Activated CD8-positive, alpha-beta T cell treated with anti-CD3 and anti-CD28 coated beads for 36 hours (primary cell): Measurements from ENCODE around the gene UNC13B. TPM values are rescaled to one million over a fixed set of nuclear protein-coding genes. Genes with fewer than 3 reads are reported as not detected.
"Not testable (repeated sequence)": the region's sequence is repeated elsewhere in the genome, so short reads cannot be mapped to it uniquely, and the experiment has no call there.

ENCODE experiments used
- ATAC-seq: fragments of 200-7000 bp; cut with Tn5 transposase; one replicate; pipeline ENCODE4 v1.10.0; 2021; ENCODE audit warnings: mild to moderate bottlenecking, moderate library complexity
- CTCF ChIA-PET: fragments of 350-600 bp; sonication (Branson Sonifier 250); formaldehyde crosslinking; loops from one replicate; lab custom pipeline; 2021; ENCODE audit warnings: antibody characterized with exemption; lab: Charles Lee
- POLR2A ChIA-PET: fragments of 350-600 bp; sonication (Branson Sonifier 250); formaldehyde crosslinking; loops from one replicate; lab custom pipeline; 2021; ENCODE audit warnings: antibody characterized with exemption; lab: Charles Lee
- DNase-seq: peaks from one replicate; pipeline ENCODE4 v3.0.0-alpha.2; 2020
- H3K27ac Mint-ChIP-seq: one replicate; pipeline ENCODE4 v1.8.0; 2021; ENCODE audit warnings: mild to moderate bottlenecking, mixed read lengths
- H3K27me3 Mint-ChIP-seq: one replicate; pipeline ENCODE4 v1.8.0; 2021; ENCODE audit warnings: mixed read lengths
- H3K36me3 Mint-ChIP-seq: one replicate; pipeline ENCODE4 v1.8.0; 2021; ENCODE audit warnings: low read depth, mixed read lengths
- H3K4me1 Mint-ChIP-seq: one replicate; pipeline ENCODE4 v1.8.0; 2021; ENCODE audit warnings: low read depth, mixed read lengths
- H3K4me3 Mint-ChIP-seq: one replicate; pipeline ENCODE4 v1.8.0; 2021; ENCODE audit warnings: mild to moderate bottlenecking, moderate library complexity, mixed read lengths
- H3K9me3 Mint-ChIP-seq: one replicate; pipeline ENCODE4 v1.8.0; 2021; ENCODE audit warnings: mixed read lengths
- intact Hi-C: fragments of 100-400 bp; cut with micrococcal nuclease; formaldehyde crosslinking; loops from one replicate; pipeline ENCODE4 v1.10.0; 2022
- total RNA-seq, 2 experiments: library from RNA; stranded (reverse); gene quantifications; one replicate each; pipeline ENCODE4 v1.2.3, GENCODE V29; 2021
- TF ChIP-seq, protein P1 (sequence below): fragments of 200-600 bp; IDR thresholded peaks from one replicate; pipeline ENCODE4 v1.8.0; 2022; ENCODE audit warnings: antibody characterized with exemption, mild to moderate bottlenecking

The UNC13B gene
- total RNA-seq, 2 experiments from 2014 or later, result 1.3 to 1.9 TPM

DNA sequence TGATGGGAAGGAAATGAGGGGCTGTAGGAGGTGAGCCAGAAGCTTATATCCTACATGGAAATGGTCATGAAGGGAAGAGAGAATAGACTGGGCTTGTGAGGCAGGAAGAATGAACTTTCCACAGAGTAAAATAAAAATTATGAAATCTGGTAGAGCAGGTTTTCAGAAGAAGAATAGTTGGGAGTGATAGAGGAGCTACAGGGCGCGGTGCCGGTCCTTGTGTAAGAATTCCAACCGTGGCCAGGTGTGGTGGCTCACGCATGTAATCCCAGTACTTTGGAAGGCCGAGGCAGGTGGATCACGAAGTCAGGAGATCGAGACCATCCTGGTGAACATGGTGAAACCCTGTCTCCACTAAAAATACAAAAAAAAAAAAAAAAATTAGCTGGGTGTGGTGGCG lies 8.9 kb upstream of the UNC13B start:
- Mint-ChIP-seq H3K4me1 (no peaks in the 10 kb centered on the region), H3K36me3 (peaks cover 8% of the 10 kb centered on the region), H3K9me3 (peaks cover 18% of the 10 kb centered on the region), H3K4me3 (no peak overlapping the region), H3K27ac (no peak overlapping the region), H3K27me3 (no peaks in the 10 kb centered on the region)
- TF ChIP-seq, protein P1, sequence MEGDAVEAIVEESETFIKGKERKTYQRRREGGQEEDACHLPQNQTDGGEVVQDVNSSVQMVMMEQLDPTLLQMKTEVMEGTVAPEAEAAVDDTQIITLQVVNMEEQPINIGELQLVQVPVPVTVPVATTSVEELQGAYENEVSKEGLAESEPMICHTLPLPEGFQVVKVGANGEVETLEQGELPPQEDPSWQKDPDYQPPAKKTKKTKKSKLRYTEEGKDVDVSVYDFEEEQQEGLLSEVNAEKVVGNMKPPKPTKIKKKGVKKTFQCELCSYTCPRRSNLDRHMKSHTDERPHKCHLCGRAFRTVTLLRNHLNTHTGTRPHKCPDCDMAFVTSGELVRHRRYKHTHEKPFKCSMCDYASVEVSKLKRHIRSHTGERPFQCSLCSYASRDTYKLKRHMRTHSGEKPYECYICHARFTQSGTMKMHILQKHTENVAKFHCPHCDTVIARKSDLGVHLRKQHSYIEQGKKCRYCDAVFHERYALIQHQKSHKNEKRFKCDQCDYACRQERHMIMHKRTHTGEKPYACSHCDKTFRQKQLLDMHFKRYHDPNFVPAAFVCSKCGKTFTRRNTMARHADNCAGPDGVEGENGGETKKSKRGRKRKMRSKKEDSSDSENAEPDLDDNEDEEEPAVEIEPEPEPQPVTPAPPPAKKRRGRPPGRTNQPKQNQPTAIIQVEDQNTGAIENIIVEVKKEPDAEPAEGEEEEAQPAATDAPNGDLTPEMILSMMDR, result no peak
- intact Hi-C loops, result no loop called here
- ChIA-PET POLR2A (no interaction called here), CTCF (no interaction called here)
- ATAC-seq (no peak), DNase-seq (no peak)

DNA sequence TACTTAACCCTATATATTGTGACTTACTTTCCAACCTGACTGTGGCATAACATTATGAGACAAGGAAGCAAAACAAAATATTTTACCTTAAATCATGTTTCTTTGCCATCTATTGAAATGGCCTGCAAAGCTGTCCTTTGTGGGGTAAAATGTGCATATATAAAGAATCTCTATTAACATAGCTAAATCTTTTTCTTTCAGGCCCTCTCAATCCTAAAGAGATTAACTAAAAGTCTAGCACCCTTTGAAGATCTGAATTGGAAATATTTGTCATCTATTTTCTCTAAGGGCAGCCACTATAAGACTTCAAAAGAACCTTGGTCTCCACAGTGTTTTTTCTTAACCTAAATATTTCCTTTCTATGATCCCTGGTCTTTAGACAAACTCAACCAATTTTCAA lies 5.0 kb upstream of the UNC13B start:
- no peak overlapping the region for H3K27ac Mint-ChIP-seq
- TF ChIP-seq, protein P1, result no peak
- H3K4me1 Mint-ChIP-seq, result peaks cover 11% of the 10 kb centered on the region
- H3K27me3 Mint-ChIP-seq, result no peaks in the 10 kb centered on the region
- ChIA-PET CTCF (interaction anchor here (1.0 to 1.1 kb wide), 3 partner anchors 8 to 102 kb away, joined by 3 to 4 read pairs (median 3); no protein-coding TSS in a partner anchor), POLR2A (no interaction called here)
- no peaks in the 10 kb centered on the region for H3K9me3 Mint-ChIP-seq
- H3K36me3 Mint-ChIP-seq, result no peaks in the 10 kb centered on the region
- ATAC-seq, result no peak
- no peak overlapping the region for H3K4me3 Mint-ChIP-seq
- intact Hi-C loops, result no loop called here
- DNase-seq, result no peak

DNA sequence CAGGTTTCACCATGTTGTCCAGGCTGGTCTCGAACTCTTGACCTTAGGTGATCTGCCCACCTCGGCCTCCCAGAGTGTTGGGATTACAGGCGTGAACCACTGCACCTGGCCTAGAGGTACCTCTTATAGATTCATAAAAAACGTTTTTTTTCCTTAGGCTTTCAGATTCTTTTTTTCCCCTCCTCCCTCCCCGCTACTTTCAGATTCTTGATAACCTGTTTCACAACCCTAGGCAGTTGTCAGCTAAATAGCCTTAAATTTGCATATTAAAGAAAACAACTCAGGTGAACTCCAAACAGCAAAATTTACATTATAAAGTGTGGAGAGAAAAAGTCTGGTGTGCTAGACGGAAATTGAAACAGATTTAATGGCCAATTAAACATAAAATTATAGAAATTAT lies 4.0 kb upstream of the UNC13B start:
- peaks cover 17% of the 10 kb centered on the region for H3K4me1 Mint-ChIP-seq
- H3K27me3 Mint-ChIP-seq, ATAC-seq, H3K27ac Mint-ChIP-seq, CTCF ChIA-PET, DNase-seq, H3K9me3 Mint-ChIP-seq, intact Hi-C loops, H3K36me3 Mint-ChIP-seq, H3K4me3 Mint-ChIP-seq: not testable (repeated sequence)
- POLR2A ChIA-PET, result interaction anchor here (0.9 kb wide), 1 partner anchor 396 kb away, joined by 3 read pairs; no protein-coding TSS in a partner anchor

DNA sequence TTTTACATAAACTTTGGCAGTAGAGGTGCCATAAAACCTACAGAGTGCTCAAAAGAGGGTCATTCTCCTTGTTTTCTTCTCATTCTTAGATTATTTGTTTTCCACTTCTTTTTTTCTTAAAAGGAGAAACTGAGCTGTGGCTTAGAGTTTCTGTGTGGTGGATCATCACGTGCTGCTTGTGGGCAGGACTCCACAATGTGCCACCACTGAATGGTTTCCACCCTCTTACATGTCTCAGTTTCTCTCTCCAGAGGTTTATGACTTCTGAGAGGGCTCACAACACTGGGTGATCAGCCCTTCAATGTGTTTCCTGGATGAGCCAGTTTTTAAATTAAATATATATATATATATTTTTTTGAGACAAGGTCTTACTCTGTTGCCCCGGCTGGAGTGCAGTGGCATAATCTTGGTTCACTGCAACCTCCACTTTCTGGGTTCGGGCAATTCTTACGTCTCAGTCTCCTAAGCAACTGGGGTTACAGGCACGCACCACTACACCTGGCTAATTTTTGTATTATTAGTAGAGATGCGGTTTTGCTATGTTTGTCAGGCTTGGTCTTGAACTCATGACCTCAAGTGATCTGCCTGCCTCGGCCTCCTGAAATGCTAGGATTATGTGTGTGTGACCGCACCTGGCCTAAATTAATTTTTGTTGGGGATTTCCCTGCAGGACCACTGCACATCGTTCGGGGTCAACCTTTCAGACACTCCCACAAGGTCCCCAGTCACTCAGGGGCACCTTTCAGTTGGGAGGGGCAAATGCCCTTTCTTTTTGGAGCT lies 3.1 kb upstream of the UNC13B start:
- TF ChIP-seq, protein P1, result no peak
- Mint-ChIP-seq H3K9me3 (no peaks in the 10 kb centered on the region), H3K27me3 (peaks cover 11% of the 10 kb centered on the region), H3K36me3 (no peaks in the 10 kb centered on the region), H3K4me1 (peaks cover 17% of the 10 kb centered on the region), H3K4me3 (no peak overlapping the region), H3K27ac (no peak overlapping the region)
- intact Hi-C loops, result no loop called here
- peak; percentile 25 for DNase-seq
- POLR2A ChIA-PET, result interaction anchor here (0.9 kb wide), 1 partner anchor 395 kb away, joined by 3 read pairs; no protein-coding TSS in a partner anchor
- CTCF ChIA-PET, result no interaction called here
- no peak for ATAC-seq

DNA sequence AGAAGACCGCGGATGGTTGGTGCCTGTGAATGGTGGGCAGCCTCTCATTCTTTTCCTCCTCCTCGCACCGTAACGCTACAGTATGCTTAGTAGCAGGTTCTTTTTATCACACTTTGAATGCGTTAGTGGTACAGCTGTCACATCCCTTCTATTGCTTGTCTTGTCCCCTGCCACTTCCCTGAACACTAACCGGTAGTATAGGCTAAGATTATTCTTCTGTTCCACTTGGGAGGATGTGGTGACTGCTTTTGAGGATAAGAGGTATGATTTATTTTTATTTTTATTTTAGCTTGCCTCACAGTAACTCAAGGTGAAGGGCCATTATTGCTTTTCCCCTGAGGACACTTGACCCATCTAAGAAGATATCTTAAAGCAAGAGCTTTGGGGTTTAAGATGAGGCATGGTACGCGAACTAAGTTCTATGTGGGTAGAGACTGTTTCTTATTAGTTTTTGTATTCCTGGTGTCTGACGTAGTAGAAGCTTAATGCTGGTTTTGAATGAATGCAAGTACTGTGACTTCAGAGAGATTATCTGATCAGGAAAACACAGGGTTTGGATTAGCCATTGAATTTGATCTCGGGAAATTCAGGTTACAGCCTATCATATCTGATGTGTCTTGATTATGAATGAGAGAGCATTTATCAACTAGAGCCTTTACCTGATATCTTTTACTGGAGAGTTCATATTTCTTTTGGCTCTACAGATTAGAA lies 951 bp downstream of the UNC13B start:
- intact Hi-C loops, result no loop called here
- ChIA-PET CTCF (interaction anchor here (0.8 to 2.9 kb wide), 4 partner anchors 46 to 263 kb away, joined by 3 to 11 read pairs (median 4); partner anchors contain the start of gene ATOSB), POLR2A (interaction anchor here (0.8 kb wide), 1 partner anchor 9 kb away, joined by 3 read pairs; no protein-coding TSS in a partner anchor)
- Mint-ChIP-seq H3K4me3 (peak overlapping the region; percentile 87), H3K27me3 (peaks cover 16% of the 10 kb centered on the region), H3K36me3 (no peaks in the 10 kb centered on the region), H3K4me1 (peaks cover 17% of the 10 kb centered on the region), H3K27ac (no peak overlapping the region), H3K9me3 (no peaks in the 10 kb centered on the region)
- DNase-seq (no peak), ATAC-seq (no peak)
- TF ChIP-seq, protein P1, result no peak
